GM18526 (cell line): ENCODE results near the gene AGK.

Source experiments
- POLR2A ChIP-seq: IDR thresholded peaks from 3 replicates; pipeline ENCODE4 v1.6.1; 2011; ENCODE audit not compliant: insufficient read length; ENCODE audit errors: extremely low read depth

The AGK gene

GRCh38 chr7:141648276-141649114 is 97.3 kb downstream of the AGK start:
- TF ChIP-seq POLR2A = no peak

DNA sequence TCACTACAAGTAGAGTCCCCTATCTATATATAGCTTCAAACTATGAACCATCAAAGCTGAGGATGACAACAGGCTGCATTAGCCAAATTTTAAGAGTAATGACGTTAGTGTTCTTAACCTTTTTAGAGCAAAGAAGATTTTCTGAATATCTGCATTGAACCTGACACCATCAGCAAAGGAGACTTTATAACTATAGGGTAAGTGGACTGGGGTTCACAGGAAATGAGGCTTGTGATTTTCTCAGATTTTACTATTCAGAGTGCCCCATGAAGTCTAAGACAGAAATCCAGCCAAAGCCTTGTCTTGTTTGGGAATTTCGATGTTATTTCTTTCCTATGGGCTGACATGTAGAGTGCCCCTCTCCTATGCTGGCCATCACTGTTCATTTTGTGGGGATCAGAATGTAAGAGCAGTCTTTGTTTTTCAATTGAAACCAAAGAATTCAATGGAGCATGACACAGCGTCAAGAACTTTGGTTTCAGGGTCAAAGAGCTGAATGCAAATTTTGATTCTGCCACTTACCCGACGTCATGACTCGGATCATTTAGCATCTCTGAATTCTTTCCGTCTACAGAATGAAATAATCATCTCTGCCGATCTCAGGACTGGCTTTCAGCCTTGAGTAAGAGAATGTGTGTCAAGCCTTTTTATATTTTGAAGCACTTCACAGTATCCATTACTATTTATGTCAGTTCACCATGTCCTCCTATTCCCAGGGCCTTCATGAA is 98.1 kb downstream of the AGK start:
- no peak for TF ChIP-seq POLR2A

DNA sequence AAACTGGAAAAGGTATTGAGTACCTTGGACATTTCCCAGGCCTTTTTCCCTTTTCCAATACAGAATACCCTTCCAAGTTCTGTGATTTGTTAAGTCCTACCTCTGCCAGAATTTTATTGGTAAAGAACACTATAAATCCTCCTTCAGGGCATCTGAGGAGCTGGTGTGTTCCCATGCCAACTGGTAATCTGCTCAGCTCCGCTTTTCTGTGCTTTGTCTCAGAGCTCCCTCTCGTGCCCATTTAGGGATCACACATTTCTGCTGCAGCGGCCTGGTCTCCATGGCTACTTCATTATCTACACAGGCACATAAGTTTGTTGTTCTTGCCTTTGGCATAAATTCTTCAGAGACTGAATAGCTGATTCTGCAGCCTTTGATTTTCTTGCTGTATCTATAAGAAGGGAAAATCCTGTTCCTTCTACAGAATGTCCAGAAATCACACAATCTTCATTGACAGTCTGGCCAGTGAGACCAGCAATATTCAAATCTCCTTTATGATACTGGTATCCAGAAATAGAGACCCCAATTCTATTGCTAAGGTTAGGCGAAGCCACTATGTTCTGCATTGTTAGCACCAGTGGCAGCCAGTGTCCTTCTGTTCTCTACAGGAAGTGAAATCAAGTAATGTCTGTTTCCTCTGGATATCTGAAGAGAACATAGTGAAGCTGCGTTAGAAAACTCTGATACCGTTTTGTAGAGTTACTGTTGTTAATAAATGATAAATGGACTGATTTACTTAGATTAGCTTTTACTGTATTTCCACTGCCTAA is 98.8 kb downstream of the AGK start:
- TF ChIP-seq POLR2A = no peak

- no peak for TF ChIP-seq POLR2A
Measured at GRCh38 chr7:141651417-141651816, 100.2 kb downstream of the AGK start.

DNA sequence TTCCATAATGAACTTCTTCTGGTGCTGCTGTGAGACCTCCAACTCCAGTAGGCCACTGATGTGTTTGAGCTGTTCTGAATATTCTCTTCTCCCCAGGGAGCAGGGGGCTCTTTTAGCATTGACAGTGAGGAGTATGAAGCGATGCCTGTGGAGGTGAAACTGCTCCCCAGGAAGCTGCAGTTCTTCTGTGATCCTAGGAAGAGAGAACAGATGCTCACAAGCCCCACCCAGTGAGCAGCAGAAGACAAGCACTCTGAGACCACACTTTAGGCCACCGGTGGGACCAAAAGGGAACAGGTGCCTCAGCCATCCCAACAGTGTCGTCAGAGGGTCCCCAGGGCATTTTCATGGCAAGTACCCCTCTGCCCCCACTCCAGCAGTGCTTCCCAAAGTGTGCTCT is 101.5 kb downstream of the AGK start:
- TF ChIP-seq POLR2A = no peak

DNA sequence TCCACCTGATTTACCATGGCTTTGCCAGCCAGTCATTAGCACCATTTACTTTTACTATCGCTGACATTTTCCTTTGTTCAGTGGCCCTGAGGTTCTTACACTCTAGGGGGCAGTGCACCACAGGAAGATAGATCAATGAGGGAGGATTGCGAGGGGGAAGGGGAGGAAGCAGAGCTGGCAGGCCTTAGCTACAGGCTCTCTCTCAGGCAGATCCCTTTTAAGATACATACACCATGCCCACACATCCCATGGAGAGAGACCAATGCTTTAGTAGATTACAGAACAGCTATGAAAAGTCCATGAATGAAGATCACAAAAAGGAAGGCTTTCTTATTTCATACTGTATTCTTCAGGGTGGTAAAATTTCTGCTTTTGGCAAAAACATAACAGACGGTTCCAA is 103.3 kb downstream of the AGK start:
- TF ChIP-seq POLR2A = no peak

GRCh38 chr7:141659501-141659900 is 108.3 kb downstream of the AGK start:
- TF ChIP-seq POLR2A = no peak

- no peak for TF ChIP-seq POLR2A
Measured at GRCh38 chr7:141660259-141660658, 109.0 kb downstream of the AGK start.

DNA sequence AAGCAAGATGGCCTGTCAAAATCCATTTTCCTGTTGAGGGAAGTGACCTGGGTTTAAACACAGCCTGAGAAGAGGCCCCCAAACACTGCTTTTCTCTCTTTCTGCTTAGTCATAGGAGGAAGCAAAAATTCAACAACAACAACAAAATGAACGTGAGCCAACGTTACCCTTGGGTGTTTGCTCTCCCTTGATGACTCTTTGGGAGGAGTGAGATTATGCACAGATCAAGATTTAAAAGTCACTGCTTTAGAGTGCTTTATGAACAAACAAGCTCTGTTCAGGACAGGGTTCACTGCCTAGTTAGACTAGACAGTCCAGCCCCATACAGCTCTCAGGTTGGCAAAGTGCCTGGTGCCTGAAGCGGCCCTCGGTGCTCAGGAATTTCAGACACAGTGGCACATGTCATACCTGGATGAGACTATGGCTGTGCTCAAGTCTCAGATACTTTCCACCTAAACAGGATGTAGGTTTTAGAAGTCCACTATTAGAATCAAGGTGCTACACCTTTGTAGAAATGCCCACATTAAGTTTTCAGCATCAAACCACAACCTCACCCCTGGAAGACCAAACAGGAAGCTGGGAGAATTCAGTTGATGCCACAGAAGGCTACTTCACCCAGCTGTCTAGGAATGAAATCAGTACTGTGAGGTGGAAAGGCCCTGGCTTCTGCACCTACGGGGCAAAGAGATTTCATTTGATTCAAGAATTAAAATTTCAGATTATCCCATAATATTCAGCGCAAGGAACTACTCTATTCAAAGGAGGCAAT is 112.1 kb downstream of the AGK start:
- TF ChIP-seq POLR2A = no peak

DNA sequence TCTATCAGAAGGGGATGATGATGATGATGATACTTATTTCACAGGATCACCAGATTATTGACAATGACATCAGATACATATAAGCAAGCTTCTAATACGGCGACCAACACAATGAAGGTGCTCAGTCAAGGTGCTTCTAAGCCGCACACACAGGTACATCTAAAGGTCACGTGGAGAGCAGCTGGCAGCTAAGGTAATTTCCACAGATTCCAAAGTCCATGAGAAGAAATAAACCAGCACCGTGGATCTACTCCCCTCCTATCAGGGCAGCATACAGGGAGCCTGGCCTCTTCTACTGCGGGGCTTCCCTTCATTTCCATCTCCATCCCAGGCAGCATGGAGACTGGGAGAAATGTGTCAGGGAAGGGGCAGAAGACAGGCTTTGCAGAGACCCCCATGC is 113.2 kb downstream of the AGK start:
- TF ChIP-seq POLR2A = no peak

DNA sequence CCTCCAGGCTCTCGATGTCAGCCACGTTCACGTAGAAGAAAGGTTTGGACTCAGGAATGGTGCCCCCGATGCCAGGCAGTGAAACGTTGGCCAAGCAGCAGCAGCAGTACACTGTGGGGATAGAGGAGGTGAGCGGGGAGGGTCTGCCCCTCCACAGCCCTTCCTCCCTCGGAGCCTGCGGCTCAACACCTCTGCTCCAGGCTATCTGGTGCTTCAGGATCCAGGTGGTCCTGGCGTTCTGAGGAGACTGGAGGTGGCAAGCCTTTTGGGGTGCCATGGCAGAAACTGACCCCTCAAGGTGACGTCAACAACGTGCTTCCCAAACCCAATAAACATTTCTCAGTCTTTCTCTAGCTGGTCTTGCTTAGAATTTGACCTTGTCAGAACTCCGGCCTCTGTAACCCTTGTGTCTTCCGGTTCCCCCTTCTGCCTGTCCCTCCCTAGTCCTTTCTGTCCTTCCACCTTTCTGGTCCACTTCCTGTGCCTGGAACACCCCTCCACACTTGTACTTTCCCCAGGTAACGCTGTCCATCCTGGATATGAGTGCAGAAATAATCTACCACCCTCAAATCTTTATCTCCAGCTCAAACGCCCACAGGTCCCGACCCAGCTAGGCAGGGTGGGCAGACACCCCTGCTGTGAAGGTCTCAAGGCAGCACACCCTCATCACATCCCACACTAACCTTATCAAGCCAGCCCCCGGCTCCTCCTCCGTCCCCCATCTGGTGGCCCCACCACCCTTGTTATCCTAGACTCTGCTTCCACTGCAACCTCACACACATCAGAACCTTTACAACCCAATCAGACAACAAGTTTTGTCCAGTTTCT is 114.2 kb downstream of the AGK start:
- TF ChIP-seq POLR2A = no peak

DNA sequence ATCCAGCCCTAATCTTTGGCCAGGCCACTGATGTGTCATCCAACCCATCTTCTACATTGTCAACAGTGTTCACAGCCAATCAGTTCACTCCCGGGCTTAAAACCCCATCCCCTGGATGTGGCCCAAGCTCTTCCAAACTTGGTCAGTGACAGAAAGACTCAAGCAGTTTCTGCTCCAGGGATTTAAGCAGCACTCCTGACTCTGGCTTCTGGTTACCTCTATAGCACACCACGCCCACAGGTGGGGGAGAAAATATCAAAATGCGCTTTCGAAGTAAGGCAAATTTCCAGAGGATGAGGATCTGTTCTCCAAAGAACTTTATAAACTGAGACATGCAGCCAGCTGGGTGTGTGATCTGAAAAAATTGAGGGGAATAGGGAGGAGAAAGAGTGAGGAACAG is 114.9 kb downstream of the AGK start:
- TF ChIP-seq POLR2A = no peak

DNA sequence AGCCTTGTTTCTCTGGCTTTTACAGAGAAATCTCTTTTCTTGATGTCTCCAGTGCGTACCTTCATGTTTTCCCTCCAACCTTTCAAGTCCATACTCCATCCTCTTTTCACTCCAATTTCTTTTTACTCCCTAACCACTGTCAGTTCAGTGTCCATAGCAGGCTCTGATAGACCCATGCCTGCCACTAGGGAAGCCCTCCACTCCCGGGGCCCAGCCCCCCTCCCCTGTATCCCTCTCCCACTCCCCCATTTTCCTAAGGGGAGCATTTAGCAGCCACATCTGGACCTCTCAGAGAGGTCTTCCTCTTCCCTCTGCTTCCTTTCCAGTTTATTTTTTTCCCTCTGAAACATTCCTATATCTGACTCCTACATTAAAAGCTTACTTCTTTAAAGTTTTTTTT is 117.6 kb downstream of the AGK start:
- no peak for TF ChIP-seq POLR2A
